Activated CD8-positive, alpha-beta memory T cell treated with anti-CD3 and anti-CD28 coated beads, Interleukin-2, amount 50 U/mL, for 4 hours (primary cell): ENCODE measurements around the gene TMPRSS11E.
"Not testable (repeated sequence)": the region's sequence is repeated elsewhere in the genome, so short reads cannot be mapped to it uniquely, and the experiment has no call there.

Experiments
- DNase-seq: peaks from one replicate; pipeline ENCODE4 v3.0.0-alpha.2; 2020

The TMPRSS11E gene

GRCh38 chr4:68447201-68447600, at the start of gene TMPRSS11E:
TMPRSS11E (plus strand) TSS chr4:68447463; CDS start chr4:68447513, 50 bp downstream.
- no peak for DNase-seq

GRCh38 chr4:68399306-68399705, 48.0 kb upstream of the TMPRSS11E start:
- no peak for DNase-seq

- no peak for DNase-seq
Observed at GRCh38 chr4:68401231-68401630, 46.0 kb upstream of the TMPRSS11E start.

GRCh38 chr4:68404153-68404552, 43.1 kb upstream of the TMPRSS11E start:
- DNase-seq: no peak

GRCh38 chr4:68405718-68406478, 41.4 kb upstream of the TMPRSS11E start:
- DNase-seq: not testable (repeated sequence)

GRCh38 chr4:68406479-68406859, 40.8 kb upstream of the TMPRSS11E start:
- DNase-seq: no peak

GRCh38 chr4:68407015-68407867, 40.0 kb upstream of the TMPRSS11E start:
- DNase-seq: not testable (repeated sequence)

- no peak for DNase-seq
Observed at GRCh38 chr4:68407868-68408190, 39.4 kb upstream of the TMPRSS11E start.

- no peak for DNase-seq
Observed at GRCh38 chr4:68410149-68410548, 37.1 kb upstream of the TMPRSS11E start.

- no peak for DNase-seq
Observed at GRCh38 chr4:68410643-68411042, 36.6 kb upstream of the TMPRSS11E start.

- not testable (repeated sequence) for DNase-seq
Observed at GRCh38 chr4:68412031-68412430, 35.2 kb upstream of the TMPRSS11E start.

- DNase-seq: no peak
Observed at GRCh38 chr4:68416591-68416990, 30.7 kb upstream of the TMPRSS11E start.

GRCh38 chr4:68426516-68426915, 20.7 kb upstream of the TMPRSS11E start:
- DNase-seq: no peak

GRCh38 chr4:68430337-68430736, 16.9 kb upstream of the TMPRSS11E start:
- DNase-seq: no peak

GRCh38 chr4:68432320-68432719, 14.9 kb upstream of the TMPRSS11E start:
- no peak for DNase-seq

- DNase-seq: no peak
Observed at GRCh38 chr4:68433582-68433981, 13.7 kb upstream of the TMPRSS11E start.

- DNase-seq: no peak
Observed at GRCh38 chr4:68434277-68434676, 13.0 kb upstream of the TMPRSS11E start.

GRCh38 chr4:68434836-68435235, 12.4 kb upstream of the TMPRSS11E start:
- no peak for DNase-seq

- DNase-seq: no peak
Observed at GRCh38 chr4:68445111-68445510, 2.2 kb upstream of the TMPRSS11E start.

- no peak for DNase-seq
Observed at GRCh38 chr4:68451246-68452211, 4.3 kb downstream of the TMPRSS11E start.

GRCh38 chr4:68460085-68460484, 12.8 kb downstream of the TMPRSS11E start:
- DNase-seq: no peak

- DNase-seq: no peak
Observed at GRCh38 chr4:68461790-68462189, 14.5 kb downstream of the TMPRSS11E start.

GRCh38 chr4:68462691-68463090, 15.4 kb downstream of the TMPRSS11E start:
- no peak for DNase-seq
